Osteocyte (in vitro differentiated cells): ENCODE measurements around the gene MTX3. TPM values are rescaled to one million over a fixed set of nuclear protein-coding genes. Genes with fewer than 3 reads are reported as not detected.

ENCODE experiments used
- DNase-seq: peaks from one replicate; pipeline ENCODE4 v3.0.0; 2021; ENCODE audit warnings: mixed read lengths; ENCODE audit not compliant: unreplicated experiment; ENCODE audit errors: extremely low spot score
- H3K27ac Mint-ChIP-seq: one replicate; pipeline ENCODE4 v1.8.0; 2021; ENCODE audit warnings: mild to moderate bottlenecking, mixed read lengths; ENCODE audit not compliant: unreplicated experiment
- H3K27me3 Mint-ChIP-seq: one replicate; pipeline ENCODE4 v1.8.0; 2021; ENCODE audit warnings: mixed read lengths; ENCODE audit not compliant: unreplicated experiment
- H3K36me3 Mint-ChIP-seq: one replicate; pipeline ENCODE4 v1.8.0; 2021; ENCODE audit warnings: mixed read lengths; ENCODE audit not compliant: unreplicated experiment
- H3K4me1 Mint-ChIP-seq: one replicate; pipeline ENCODE4 v1.8.0; 2021; ENCODE audit warnings: mixed read lengths; ENCODE audit not compliant: unreplicated experiment
- H3K4me3 Mint-ChIP-seq: one replicate; pipeline ENCODE4 v1.8.0; 2021; ENCODE audit warnings: mild to moderate bottlenecking, moderate library complexity, mixed read lengths; ENCODE audit not compliant: unreplicated experiment
- H3K9me3 Mint-ChIP-seq: one replicate; pipeline ENCODE4 v1.8.0; 2021; ENCODE audit warnings: mixed read lengths; ENCODE audit not compliant: unreplicated experiment
- CTCF ChIP-seq: fragments of 200-600 bp; sonication (generic); IDR thresholded peaks from 2 replicates; pipeline ENCODE4 v1.5.0; 2021; ENCODE audit warnings: antibody characterized with exemption, mild to moderate bottlenecking, moderate library complexity
- total RNA-seq: library from RNA; stranded (reverse); gene quantifications from 2 replicates; pipeline ENCODE4 v1.2.1, GENCODE V29; 2021

MTX3 gene
- total RNA-seq, 1 donor from 2014 or later: 12.7 TPM

GRCh38 chr5:79963261-79964061, 27.6 kb downstream of the MTX3 start:
- Mint-ChIP-seq H3K27ac (no peak overlapping the region), H3K9me3 (no peaks in the 10 kb centered on the region), H3K27me3 (peaks cover 41% of the 10 kb centered on the region), H3K36me3 (no peaks in the 10 kb centered on the region), H3K4me1 (no peaks in the 10 kb centered on the region), H3K4me3 (no peak overlapping the region)
- TF ChIP-seq CTCF: no peak
- DNase-seq: no peak

- H3K4me3 Mint-ChIP-seq: no peak overlapping the region
- no peaks in the 10 kb centered on the region for H3K9me3 Mint-ChIP-seq
- H3K27ac Mint-ChIP-seq: no peak overlapping the region
- no peaks in the 10 kb centered on the region for H3K36me3 Mint-ChIP-seq
- no peaks in the 10 kb centered on the region for H3K4me1 Mint-ChIP-seq
- DNase-seq: no peak
- TF ChIP-seq CTCF: no peak
- peaks cover 37% of the 10 kb centered on the region for H3K27me3 Mint-ChIP-seq
Observed at GRCh38 chr5:79962575-79963222, 28.4 kb downstream of the MTX3 start.

- Mint-ChIP-seq H3K36me3 (no peaks in the 10 kb centered on the region), H3K27me3 (peaks cover 31% of the 10 kb centered on the region), H3K4me3 (no peak overlapping the region), H3K9me3 (no peaks in the 10 kb centered on the region), H3K27ac (no peak overlapping the region), H3K4me1 (no peaks in the 10 kb centered on the region)
- TF ChIP-seq CTCF: no peak
- DNase-seq: no peak
Observed at GRCh38 chr5:79961716-79962574, 29.1 kb downstream of the MTX3 start.

DNA sequence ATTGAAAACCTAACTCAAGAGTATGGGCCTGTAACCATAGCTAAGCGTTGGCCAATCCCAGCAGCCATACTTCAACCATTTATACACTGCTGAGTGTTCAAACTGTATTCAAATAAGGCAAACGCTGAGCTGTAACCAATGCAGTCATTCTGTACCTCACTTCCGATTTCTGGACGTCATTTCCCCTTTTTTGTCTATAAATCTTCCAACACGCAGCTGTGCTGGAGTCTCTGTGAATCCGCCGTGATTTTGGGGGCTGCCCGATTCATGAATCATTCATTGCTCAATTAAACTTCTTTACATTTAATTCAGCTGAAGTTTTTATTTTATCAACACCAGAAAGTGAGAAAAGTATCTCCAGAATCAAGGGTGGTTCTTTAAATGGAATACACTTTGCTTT, 31.7 kb downstream of the MTX3 start:
- Mint-ChIP-seq H3K4me3 (no peak overlapping the region), H3K27me3 (peaks cover 20% of the 10 kb centered on the region), H3K4me1 (peaks cover 11% of the 10 kb centered on the region), H3K27ac (no peak overlapping the region), H3K36me3 (no peaks in the 10 kb centered on the region), H3K9me3 (no peaks in the 10 kb centered on the region)
- no peak for TF ChIP-seq CTCF
- DNase-seq: no peak
